Measurements from ENCODE around the gene FMO1.
"Not testable (repeated sequence)": the region's sequence is repeated elsewhere in the genome, so short reads cannot be mapped to it uniquely, and the experiment has no call there.

FMO1 gene

DNA sequence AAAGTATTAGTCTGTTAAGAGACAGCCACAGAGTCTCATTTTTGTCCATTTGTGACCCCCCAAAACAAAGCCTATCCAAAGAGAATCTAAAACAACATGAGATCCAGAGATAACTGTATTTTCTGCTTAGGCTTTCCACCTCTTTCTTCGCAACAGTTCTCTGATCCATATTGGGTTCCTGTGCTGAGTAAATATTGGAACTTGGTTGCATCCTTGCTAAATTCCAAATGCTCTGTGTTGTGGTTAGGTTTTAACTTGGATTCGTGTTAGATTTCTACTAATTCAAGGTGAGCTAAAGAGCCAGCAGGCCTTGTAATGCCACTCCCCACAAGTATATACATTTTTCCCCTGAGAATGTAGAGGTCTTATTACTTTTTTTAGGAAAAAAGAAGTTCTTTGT lies 29.2 kb downstream of the FMO1 start:
- in situ Hi-C loops (cut with MboI; ENCODE audit: low sequenced_read_pairs): no loop called here

DNA sequence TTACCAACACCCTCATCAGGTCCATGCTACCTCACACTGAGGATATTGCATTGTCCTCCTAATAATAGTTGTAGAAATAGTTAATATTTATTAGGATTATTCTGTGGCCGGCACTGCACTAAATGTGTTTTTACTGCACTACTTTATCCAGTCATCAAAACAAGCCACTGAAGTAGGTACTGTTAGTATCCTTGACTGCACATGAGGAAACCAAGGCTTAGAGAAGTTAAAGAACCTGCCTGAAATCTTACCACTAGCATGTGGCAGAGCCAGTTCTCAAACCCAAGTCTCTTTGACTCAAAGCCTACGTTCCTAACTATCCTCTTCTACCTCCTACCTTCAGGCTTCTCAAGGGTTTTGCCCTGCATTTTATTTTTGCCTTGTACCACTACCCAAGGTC lies 30.9 kb downstream of the FMO1 start:
- in situ Hi-C loops (cut with MboI; ENCODE audit: low sequenced_read_pairs): no loop called here

DNA sequence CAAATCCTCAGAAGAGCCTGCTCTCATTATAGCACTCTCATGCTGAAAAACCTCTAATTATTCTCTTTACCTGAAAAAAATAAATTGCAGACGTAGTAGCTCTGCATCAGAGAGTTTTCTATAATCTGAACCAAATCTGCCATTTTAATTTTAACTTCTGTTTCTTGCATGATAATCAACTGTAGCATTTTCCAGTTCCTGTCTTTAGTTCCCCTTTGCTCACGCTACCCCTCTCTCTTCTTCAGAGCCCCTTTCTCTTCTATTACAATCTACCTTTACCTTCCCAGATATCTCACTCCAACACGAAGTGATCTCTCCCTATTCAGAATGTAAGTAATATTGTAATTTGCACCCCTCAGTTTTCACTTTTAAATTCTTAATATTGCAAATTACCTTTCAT lies 31.4 kb downstream of the FMO1 start:
- in situ Hi-C loops (cut with MboI; ENCODE audit: low sequenced_read_pairs): no loop called here

DNA sequence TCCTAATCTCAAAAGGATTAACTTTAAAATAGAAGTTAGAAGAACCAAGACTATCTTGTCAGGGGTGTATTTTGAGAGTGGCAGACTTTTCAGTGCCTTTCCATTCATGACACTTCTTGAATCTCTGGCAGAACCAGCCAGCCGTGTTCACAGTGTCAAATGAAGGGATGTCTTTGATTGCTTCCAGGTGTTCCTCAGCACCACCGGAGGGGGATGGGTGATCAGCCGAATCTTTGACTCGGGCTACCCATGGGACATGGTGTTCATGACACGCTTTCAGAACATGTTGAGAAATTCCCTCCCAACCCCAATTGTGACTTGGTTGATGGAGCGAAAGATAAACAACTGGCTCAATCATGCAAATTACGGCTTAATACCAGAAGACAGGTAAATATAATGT lies 32.3 kb downstream of the FMO1 start:
- in situ Hi-C loops (cut with MboI; ENCODE audit: low sequenced_read_pairs): no loop called here

DNA sequence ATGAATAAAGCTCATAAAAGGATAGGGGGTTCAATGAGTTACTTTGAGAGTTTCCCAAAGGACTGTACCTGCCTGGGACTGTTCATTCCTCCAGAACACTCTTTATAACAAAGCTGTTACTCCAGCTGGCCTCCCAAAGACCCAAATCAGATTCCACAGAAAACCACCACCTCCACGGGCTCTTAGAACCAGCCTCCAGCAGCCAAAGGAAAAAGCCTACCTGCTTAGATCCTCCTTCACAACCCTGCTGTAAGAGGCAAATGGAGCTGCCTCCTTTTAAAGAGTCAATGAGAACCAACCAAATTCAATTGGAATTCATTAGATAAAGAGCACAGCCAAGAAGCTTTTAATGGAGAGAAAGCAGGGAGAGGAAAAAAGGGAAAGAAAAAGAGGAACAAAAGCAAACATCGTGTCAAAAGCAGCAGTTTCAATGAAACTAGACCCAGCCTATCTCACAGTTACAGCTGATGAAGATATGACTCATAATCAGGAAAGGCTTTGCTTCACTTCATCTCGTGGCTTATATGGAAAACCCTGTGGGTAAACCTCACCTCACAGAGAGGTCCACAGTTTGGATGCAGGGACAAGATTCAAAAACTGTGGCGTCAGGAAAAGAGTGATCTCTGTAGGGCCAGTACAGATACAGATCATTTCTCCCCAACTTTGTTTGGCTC lies 37.9 kb downstream of the FMO1 start:
- in situ Hi-C loops (cut with MboI; ENCODE audit: low sequenced_read_pairs): no loop called here

DNA sequence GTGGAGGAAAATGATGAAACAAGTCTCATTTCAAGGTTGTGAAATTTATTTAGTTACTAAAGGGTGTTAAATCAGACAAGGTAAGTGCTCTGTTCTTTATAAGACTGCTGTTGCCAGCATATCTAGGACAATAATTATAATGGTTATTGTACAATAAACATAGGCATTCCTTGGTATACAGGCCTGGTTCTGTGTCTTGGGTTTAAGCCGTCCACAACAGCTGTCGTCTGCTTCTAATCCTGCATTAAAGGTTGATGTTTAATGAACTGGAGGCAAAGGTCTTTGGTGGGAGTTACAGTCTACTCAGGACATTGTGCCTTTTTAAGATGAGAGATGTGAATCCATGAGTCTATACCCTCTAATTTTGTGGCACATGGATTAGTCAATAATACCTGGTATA lies 42.3 kb downstream of the FMO1 start:
- in situ Hi-C loops (cut with MboI; ENCODE audit: low sequenced_read_pairs): no loop called here

DNA sequence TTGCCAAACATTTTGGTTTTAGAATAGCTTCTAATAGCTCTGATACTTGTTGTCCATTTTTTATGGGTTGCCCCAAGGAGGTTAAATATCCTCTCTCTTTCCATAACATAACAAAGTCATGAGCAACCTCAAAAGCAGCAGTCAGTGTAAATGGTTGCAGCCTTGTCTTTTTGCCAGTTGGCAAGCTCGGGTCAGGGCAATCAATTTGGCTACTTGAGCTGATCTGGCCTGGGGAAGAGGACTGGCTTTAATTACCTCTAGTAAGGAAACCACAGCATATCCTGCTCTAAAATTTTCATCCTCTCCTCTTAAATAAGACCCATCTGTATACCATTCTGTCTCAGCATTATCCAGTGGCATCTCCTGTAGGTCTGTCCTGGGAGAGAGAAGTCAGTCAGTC lies 44.5 kb downstream of the FMO1 start:
- in situ Hi-C loops (cut with MboI; ENCODE audit: low sequenced_read_pairs): no loop called here

DNA sequence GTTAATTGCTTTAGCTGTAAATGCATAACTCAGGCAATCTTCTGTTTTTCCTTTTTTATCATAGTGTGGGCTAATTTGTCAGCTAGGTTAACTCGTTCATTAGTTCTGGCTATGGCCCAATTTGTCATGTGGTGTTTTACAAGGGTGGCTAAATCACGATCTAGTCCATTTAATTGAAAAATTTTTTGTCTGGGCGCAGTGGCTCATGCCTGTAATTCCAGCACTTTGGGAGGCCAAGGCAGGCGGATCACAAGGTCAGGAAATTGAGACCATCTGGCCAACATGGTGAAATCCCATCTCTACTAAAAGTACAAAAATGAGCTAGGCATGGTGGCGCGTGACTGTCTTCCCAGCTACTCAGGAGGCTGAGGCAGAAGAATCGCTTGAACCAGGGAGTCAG lies 47.1 kb downstream of the FMO1 start:
- in situ Hi-C loops (cut with MboI; ENCODE audit: low sequenced_read_pairs): not testable (repeated sequence)

DNA sequence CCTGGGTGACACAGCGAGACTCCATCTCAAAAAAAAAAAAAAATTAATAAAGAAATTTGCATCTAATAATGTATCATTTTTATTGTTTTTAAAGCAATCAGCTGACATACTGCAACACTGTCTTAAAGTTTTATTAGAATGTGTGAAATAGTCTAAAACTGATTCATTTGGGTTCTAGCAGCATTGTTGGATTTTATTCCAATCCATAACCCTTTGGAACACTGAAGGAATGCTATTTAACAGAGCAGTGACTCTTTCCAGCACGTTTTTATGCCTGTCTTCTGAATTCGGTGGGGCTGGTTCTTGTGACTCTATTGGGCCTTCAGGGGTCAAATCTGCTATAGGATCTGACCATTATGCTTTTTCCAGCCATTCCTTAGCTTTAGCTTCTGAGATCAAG lies 47.5 kb downstream of the FMO1 start:
- in situ Hi-C loops (cut with MboI; ENCODE audit: low sequenced_read_pairs): no loop called here

DNA sequence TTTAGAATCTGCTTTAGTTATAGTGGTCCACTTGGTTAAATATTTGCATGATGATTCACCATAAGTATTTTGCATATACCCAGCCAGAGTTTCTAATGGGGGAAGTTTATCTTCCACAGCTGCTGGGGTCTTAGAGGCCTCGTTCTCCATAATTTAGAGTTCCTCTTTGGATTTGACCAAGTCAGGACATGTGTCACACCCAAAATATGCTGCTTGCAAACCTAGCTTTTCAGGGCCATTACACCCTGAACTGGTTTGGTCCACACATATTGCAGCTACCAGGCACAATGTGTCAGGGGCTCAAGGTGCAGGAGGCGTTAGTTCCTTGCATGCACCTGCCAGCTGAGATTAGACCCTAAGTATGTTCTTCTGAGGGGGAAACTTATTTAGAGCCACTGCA lies 48.6 kb downstream of the FMO1 start:
- in situ Hi-C loops (cut with MboI; ENCODE audit: low sequenced_read_pairs): no loop called here

DNA sequence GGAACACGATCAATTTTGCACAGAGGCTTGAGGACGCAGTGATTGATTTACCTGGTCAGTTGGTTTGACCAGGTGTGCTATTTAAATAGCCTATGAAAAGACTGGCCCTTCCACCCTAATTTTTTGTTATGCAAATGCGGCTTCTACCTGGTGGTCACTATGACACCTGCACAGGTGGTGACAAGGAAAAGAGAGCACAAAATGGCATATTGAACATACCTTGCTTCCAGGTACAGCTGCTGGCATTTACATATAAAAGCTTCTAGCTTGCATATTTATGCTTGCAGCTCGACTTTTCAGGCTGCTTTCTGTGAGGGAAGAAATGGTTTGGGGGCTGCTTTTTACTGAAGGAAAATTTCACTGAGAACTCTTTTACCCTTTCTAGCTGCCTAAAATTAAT lies 50.4 kb downstream of the FMO1 start:
- in situ Hi-C loops (cut with MboI; ENCODE audit: low sequenced_read_pairs): no loop called here

DNA sequence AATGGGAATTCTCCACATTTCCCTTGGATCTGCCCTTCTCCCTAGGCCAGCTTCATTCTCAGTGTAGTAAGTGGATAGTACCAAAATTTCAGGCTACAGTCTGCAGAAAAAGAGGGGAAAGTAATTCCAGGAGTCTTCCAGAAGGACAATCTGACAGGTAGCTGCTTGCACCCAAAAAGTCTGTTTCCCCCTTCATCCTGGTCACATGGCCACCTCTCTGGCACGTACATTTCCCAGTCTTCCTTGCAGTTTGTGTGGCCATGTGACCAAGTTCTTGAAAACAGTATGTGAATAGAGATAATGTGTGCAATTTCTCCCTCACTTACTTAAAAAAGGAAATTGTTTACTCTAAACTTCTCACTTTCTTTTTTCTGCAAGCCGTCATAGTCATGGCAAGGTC lies 51.0 kb downstream of the FMO1 start:
- in situ Hi-C loops (cut with MboI; ENCODE audit: low sequenced_read_pairs): no loop called here

DNA sequence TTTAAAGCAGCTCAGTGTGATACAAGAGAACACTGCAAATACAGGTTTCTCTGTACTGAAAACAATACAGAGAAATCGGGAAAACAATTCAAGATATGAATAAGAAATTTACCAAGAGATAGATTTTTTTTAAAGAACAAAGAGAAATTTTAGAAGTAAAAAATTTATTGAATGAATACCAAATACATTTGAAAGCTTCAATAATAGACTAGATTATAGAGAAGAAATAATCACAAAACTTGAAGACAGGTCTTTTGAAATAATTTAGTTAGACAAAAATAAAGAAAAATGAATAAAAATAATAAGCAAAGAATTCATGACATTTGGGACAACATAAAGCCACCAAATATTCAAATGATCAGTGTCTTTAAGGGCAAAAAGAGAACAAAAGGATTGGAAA lies 52.1 kb downstream of the FMO1 start:
- in situ Hi-C loops (cut with MboI; ENCODE audit: low sequenced_read_pairs): no loop called here

DNA sequence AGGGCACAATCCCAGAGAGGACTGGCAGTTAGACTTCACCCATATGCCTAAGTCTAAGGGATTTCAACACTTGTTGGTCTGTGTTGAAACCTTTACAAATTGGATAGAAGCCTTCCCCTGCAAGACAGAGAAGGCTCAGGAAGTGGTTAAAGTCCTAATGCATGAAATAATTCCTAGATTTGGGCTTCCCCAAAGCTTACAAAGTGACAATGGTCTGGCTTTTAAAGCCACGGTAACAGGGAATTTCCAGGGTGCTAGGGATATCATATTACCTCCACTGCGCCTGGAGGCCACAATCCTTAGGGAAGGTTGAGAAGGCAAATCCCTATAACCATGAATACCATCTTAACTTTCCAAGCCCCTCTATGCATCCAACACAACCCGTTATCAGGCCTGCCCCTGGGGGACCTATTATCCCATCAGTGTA lies 62.4 kb downstream of the FMO1 start:
- in situ Hi-C loops (cut with MboI; ENCODE audit: low sequenced_read_pairs): no loop called here

DNA sequence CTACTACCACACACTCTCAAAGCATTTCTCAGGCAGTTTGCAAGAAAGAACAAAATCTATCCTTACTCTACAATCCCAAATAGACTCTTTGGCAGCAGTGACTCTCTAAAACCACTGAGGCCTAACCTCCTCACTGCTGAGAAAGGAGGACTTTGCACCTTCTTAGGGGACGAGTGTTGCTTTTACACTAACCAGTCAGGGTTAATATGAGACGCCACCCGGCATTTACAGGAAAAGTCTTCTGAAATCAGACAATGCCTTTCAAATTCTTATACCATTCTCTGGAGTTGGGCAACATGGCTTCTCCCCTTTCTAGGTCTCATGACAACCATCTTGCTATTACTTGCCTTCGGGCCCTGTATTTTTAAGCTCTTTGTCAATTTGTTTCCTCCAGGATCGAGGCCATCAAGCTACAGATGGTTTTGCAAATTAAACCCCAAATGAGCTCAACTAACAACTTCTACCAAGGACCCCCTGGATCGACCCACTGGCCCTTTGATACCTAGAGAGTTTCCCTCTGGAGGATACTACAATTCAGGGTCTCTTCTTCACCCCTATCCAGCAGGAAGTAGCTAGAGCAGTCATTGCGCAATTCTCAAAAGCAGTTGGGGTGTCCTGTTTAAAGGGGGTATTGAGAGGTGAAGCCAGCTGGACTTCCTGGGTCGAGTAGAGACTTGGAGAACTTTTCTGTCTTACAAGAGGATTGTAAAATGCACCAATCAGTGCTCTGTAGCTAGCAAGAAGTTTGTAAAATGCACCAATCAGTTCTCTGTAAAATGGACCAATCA lies 63.7 kb downstream of the FMO1 start:
- in situ Hi-C loops (cut with MboI; ENCODE audit: low sequenced_read_pairs): no loop called here

DNA sequence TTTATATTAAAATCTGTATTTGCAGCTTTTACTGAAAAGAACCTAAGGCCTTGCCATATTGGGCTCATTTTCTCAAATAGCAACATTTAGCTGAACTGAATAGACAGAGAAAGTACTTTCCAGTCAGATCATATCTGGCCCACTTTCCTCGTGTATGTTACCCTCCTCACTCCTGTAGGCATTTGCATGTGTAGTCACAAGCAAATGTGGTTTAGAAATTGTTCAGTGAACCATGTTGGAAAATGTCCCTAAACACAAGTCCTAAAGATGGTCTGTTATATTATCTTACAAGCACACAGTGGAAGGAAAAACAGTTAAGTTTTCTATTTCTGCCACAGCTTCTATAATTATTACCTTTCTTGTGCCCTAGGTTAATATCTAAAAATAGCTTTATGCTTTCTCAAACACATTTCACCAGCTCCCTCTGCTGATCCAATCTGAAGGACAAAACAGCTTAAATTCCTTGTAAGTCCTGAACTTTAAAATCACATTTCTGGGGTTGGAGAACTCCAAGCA lies 65.1 kb downstream of the FMO1 start:
- in situ Hi-C loops (cut with MboI; ENCODE audit: low sequenced_read_pairs): no loop called here

DNA sequence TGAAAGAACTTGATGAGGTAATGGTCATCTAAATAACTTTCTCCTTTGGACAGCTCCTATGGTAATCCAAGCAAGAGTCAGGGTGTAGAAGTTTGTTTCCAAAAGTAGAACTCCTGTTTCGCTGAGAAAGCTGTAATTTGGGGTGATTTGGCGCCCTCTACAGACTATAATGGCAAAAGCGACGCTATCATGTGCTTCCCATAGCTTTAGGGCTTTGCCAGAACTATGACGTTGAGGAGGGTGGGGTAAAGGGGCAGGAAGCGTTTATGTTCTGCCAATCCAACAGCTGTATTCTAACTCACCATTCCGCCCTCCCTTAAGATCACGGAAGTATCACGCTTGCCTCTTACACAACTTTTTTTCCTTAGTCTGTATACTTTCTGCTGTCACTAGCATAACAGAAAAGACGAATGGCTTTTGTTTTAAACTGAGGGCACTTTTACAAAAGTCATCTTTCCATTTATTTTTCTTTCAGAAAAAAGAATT lies 65.6 kb downstream of the FMO1 start, which contains the start of gene FMO4:
TSS of gene FMO4 (plus strand) at position 349 of the 486 bp plus-strand sequence. CDS start 5,643 bp downstream, outside the sequence.
- in situ Hi-C loops (cut with MboI; ENCODE audit: low sequenced_read_pairs): no loop called here

DNA sequence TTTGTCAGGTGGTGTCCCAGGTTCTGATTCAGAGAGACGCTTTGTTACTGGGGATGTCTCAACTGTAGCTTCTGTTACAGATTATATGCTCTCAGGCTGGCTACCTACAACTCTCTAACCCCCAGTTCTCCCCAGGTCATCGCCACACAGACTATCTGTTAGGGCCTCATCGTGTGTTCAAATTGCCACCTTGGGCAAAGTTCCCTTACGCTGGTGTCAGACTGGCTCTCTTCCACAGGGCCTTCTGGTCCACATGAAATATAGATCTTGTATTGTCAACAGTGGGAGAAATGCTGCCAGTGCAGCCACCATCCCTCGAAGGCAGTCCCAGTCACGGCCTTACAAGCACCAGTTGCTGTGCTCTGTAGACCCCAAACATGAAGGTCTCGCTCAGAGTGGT lies 81.0 kb downstream of the FMO1 start:
- in situ Hi-C loops (cut with MboI; ENCODE audit: low sequenced_read_pairs): no loop called here

DNA sequence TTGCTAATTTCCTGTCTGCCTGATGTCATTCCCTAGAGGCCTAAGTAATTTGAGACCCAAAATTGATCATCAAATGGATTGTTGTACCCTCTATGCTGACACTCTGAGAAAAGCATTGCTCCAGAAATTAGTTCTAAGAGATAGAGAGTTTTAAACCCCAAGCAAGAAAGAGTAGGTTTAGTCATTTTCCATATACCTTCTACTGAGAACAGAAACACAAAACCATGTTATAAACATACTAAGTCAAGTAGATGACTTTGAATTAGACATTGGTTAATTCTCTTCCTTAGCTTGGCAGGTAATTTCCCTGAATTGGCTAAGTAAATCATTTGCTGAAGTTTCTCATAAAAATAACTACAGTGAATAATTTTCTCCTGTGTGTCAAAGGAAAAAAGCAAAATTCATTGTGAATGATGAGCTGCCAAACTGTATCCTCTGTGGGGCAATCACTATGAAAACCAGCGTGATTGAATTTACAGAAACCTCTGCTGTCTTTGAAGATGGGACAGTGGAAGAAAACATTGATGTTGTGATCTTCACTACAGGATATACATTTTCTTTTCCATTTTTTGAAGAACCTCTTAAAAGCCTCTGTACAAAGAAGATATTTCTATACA lies 85.8 kb downstream of the FMO1 start:
- in situ Hi-C loops (cut with MboI; ENCODE audit: low sequenced_read_pairs): no loop called here
